Skin epidermis (tissue), 12 donors: ENCODE measurements around the gene KLHL18.
"Not testable (repeated sequence)": the region's sequence is repeated elsewhere in the genome, so short reads cannot be mapped to it uniquely, and the experiment has no call there.

Experiments
- H3K27ac ChIP-seq, 21 experiments: fragments of 200-600 bp; sonication (generic) in 11 of 21; one replicate each; pipeline ENCODE4 v1.5.0; 2020; ENCODE audit warnings: mild to moderate bottlenecking in 3 of 21, inconsistent platforms in 2 of 21, moderate library complexity in 2 of 21
- H3K4me3 ChIP-seq, 7 experiments: fragments of 200-600 bp; sonication (generic) in 2 of 7; one replicate each; pipeline ENCODE4 v1.5.0; 2020; ENCODE audit warnings: inconsistent platforms in 2 of 7, mild to moderate bottlenecking in 2 of 7, moderate library complexity in 1 of 7

The KLHL18 gene

DNA sequence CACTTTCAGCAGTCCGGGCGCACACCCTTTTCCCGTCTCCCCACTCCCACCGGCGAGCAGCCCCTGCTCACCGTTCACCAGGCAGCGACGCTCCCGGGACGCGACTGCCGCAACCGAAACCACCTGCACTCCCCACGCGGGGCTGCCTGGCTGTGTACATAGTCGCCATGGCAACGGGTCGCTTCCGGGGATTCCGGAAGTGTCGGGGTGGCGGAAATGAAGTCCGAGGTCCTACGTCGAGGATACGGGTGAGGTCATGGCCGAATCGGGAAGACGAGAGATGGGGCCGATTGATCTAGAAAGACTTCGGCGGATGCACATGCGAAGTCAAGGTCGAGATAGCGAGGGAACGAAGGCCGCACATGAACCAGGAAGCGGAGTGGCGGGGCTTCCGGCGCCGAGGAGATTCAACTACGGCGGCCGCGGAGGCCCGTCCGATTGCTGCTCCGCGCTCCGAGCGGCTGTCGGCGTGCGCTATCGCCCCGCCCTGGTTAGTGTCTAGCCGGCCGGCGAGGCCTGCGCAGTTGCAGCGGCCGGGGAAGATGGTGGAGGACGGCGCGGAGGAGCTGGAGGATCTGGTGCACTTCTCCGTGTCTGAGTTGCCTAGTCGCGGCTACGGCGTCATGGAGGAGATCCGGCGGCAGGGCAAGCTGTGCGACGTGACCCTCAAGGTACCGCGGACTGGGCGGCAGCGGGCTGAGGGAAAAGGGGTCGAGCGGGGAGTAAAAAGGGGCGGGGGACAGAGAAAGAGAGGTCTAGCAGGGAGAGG is at the start of gene KLHL18, which contains the start of gene KIF9:
TSS of gene KLHL18 (plus strand) at position 521 of the 769 bp plus-strand sequence. CDS start at position 543, 22 bp downstream.
TSS of gene KIF9 (minus strand) at position 376 of the 769 bp plus-strand sequence. CDS start 5,425 bp downstream, outside the sequence.
- H3K27ac ChIP-seq = peak within 1 kb of the TSS; percentile 68 to 98 (median 94)
- H3K4me3 ChIP-seq = peak within 1 kb of the TSS; percentile 72 to 84 (median 81)

DNA sequence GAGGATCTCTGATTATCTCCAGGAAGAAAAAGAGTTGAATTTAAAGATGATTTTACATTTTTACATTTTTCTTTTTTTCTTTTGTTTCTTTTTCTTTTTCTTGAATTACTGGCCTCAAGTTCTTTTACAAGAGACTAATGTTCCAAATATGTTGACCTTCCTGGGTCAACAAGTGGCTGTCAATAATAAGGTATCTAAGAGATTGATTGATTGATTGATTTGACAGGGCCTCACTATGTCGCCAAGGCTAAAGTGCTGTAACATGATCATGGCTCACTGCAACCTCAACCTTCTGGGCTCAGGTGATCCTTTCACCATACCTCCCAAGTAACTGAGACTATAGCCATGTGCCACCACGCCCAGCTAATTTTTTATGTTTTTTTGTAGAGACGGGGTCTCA is 44.7 kb upstream of the KLHL18 start:
- H3K27ac ChIP-seq = no peak overlapping the region
- H3K4me3 ChIP-seq = no peak overlapping the region

DNA sequence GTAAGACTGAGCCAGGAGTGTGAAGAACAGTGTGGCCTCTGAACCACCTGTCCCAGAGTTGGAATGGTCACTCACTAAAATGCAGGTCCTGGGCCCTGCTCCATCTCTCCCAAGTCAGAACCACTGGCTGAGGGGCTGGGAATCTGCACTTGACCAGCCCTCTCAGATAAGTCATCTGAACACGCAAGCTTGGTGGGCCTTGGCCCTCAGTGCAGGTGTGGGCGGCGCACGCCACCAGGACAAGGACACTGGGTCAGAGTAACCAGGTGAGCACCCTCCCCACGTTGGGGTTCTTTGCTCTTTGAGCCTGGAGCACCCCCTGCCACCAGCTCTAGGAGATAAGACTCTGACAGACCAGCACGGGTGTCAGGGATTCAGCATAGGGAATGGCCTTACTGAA is 42.8 kb upstream of the KLHL18 start:
- Histone ChIP-seq H3K4me3 (no peak overlapping the region), H3K27ac (no peak overlapping the region)

DNA sequence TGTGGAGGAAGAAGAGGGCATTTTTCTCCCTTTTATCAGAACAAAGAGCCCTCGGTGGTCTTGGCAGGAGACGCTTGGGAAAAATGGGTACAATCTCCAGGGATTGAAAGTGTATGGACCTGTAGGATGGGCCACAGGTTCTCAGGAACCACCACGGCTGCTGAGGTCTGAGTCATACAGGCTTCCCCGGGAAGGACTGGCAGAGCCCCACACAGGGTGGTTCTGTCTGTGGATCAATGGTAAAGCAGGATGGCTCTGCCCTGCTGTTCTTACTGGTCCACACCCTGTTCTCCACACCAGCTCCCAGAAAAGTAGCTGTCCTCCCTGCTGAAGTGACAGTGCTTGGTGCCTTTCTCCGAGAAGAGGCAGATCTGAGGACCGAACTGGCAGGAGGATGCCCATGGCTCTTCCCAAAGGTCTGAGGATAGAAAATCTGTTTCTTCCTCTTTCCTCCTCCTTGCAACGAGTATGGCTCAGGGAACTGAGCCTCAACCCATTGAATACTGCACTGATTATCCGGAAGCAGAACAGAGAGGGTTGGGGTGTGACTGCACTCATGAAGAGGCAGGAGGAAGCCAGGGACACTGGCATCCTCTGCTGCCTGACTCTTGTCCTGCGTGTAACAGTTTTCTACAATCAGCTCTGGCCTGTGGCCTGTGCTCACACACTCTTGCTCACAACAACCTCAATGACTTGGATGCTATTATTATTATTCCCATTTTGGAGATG is 39.2 kb upstream of the KLHL18 start:
- Histone ChIP-seq H3K4me3 (no peak overlapping the region), H3K27ac (no peak overlapping the region)

DNA sequence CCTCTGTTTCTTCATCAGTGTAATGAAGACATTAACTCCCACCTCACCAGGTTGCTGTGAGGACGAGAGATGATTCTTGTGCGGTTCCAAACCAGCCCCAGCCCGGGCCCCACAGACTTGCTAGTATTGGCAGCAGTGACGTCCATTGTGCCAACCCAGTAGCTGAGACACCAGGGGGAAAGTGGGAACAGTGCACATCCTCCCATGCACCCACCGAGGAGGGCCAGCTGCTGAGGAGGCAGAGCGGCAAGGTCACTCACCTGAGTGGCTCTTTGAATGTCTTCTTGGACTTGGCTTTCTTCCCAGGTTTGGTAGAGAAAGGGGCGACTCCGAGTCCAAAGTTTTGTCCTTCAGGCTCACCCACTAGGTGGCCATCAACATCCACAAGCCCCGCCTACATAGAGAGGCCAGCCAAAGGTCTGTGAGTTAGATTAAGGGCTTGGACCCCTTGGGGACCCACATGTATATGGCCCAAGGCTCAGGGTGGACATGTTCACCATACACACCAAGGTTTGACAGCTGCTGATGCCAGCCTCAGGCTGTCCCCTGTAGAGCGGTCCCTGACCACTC is 38.1 kb upstream of the KLHL18 start:
- H3K4me3 ChIP-seq = no peak overlapping the region
- H3K27ac ChIP-seq = no peak overlapping the region

GRCh38 chr3:47245271-47245670 is 37.5 kb upstream of the KLHL18 start:
- Histone ChIP-seq H3K27ac (no peak overlapping the region), H3K4me3 (no peak overlapping the region)

DNA sequence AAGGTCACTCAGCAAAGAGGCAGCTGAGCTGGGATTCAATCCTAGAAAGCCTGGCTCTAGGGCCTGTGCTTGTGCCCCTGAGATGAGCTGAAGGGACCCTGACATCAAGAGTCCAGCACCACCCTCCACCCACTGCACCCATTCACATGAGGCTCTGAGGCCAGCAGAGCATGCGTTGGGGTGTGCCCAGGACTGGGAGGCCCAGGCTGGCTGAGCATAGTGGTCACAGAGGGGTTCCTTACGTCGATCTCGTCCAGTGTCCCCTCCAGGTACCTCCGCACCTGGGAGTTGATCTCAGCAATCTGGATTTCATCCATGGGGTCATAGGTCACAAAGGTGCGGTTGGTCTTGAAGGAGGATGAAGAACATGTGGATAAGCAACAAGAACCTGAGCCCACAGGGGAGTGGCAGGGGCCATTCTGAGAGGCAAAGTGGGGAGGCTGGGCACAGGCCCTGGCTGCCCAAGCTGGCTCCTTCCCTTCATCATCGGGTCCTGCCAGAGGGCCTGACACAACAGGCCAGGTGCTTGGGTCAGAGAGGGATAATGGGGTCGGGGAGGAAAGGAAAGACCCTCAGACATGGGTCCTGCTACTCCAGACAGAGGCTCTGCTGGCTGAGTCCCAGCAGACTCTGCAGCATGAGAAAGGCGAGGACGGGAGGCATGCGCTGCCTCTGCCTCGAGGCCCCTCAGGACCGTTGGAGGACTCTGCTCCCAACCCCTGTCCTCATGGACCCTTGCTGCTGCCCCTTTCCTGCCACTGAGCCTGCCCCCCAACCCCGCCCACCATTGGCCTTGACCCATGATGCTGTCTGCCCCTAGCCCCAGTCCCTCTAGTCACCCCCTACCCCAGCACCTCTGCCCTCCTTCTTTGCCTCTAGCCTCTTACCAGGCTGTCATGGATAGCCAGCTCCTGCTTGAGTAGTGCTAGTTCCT is 35.3 kb upstream of the KLHL18 start:
- Histone ChIP-seq H3K4me3 (no peak overlapping the region), H3K27ac (no peak overlapping the region)

GRCh38 chr3:47250309-47251060 is 32.3 kb upstream of the KLHL18 start:
- no peak overlapping the region for H3K27ac ChIP-seq
- no peak overlapping the region for H3K4me3 ChIP-seq

DNA sequence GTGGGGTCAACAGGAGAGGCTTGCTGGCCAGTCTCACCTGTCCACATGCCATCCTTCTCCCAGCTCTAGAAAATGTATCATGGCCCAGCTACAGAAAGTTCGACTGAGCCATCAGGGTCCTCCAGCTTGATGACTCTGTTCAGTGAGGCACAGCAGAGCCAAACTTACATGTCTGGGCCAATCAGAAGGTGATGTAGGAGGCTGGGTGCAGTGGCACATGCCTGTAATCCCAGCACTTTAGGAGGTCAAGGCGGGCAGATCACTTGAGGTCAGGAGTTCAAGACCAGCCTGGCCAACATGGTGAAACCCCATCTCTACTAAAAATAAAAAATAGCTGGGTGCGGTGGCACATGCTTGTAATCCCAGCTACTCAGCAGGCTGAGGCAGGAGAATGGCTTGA is 31.7 kb upstream of the KLHL18 start:
- H3K27ac ChIP-seq, H3K4me3 ChIP-seq: not testable (repeated sequence)

- Histone ChIP-seq H3K27ac (no peak overlapping the region), H3K4me3 (no peak overlapping the region)
These were observed 31.1 kb upstream of the KLHL18 start for GRCh38 chr3:47251689-47252088.

GRCh38 chr3:47256331-47256730 is 26.4 kb upstream of the KLHL18 start:
- not testable (repeated sequence) for H3K27ac ChIP-seq, H3K4me3 ChIP-seq

DNA sequence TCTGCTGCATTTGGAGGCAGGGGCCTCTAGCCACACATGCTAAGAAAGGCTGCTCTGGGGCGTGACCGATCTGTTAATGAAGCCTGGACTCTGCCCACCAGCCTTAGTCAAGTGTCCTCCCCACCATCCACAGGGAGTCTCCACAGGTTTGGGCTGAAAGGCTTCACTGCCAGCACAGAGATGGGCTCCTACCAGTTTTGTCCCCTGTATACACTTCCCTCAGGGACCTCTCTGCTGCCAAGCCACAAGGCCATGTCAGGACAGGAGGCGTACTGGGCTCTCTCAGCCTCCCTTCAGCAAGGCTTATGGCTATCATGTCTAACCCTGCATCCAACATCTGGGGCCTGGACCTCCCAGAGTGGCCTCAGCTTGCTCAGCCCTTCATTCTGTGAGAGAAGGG is 23.6 kb upstream of the KLHL18 start:
- H3K27ac ChIP-seq = no peak overlapping the region
- H3K4me3 ChIP-seq = no peak overlapping the region

DNA sequence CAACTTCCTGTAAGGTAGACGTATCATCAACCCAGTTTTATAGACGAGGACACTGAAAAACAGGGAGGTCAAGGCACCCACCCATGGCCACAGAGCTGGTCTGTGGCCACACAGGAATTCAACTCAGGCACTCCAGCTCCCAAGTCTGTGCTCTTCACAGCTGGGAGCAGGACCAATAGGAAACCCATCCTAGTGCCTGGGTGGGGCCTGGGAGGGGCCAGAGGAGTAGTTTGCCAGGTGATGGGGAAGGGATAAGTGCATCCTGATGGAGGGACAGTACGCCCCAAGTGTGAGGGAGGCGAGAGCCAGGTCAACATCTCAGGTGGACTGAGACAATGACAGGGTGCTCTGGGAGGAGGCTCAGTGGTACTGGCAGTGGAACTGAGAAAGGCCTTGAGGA is 22.1 kb upstream of the KLHL18 start:
- Histone ChIP-seq H3K27ac (no peak overlapping the region), H3K4me3 (no peak overlapping the region)

GRCh38 chr3:47261301-47261700 is 21.4 kb upstream of the KLHL18 start:
- Histone ChIP-seq H3K4me3 (no peak overlapping the region), H3K27ac (no peak overlapping the region)

- H3K27ac ChIP-seq = no peak overlapping the region
These were observed 17.7 kb upstream of the KLHL18 start for GRCh38 chr3:47265008-47265407.

DNA sequence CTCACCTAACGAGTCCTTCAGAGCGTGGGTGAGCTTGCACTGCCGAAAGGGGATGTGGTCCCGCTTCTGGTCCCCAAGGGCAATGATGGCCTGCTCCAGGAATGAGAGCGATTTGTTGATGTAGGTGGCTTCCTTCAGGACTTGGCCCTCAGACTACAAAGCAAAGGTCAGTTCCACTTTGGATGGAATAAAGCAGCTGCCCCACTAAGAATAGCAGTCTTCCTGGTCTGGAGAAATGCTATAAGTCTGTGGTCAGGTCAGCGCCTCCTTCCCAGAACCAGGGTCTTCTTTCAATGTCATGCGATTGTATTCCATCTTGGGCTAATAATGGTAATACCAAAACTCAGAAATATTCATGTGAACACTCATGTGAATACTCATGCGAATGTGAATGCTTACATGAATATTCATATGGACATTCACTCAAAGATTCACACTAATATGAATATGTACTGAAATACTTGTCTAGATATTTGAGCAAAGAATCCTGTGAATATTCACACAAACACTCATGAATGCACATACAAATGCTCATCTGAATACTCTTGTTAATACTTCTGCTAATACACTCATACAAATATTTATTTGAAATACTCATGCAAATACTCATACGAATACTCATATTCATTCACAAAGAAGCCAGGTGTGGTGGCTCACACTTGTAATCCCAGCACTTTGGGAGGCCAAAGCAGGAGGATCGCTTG is 16.9 kb upstream of the KLHL18 start:
- H3K4me3 ChIP-seq = no peak overlapping the region
- H3K27ac ChIP-seq = no peak overlapping the region

More at GRCh38 chr3:47265008-47265407, 17.7 kb upstream of the KLHL18 start:
- H3K4me3 ChIP-seq = no peak overlapping the region

- H3K27ac ChIP-seq = peak overlapping the region in 2 of 21 experiments; percentile 5 to 9
- H3K4me3 ChIP-seq = no peak overlapping the region
These were observed 15.8 kb upstream of the KLHL18 start for GRCh38 chr3:47266709-47267489.

- Histone ChIP-seq H3K27ac (peak overlapping the region in 1 of 21 experiments; percentile 9), H3K4me3 (no peak overlapping the region)
These were observed 15.3 kb upstream of the KLHL18 start for GRCh38 chr3:47267490-47267824.
